Endothelial cell of umbilical vein (primary cell): ENCODE results near the gene RACGAP1. TPM values are rescaled to one million over a fixed set of nuclear protein-coding genes. Genes with fewer than 3 reads are reported as not detected.
A peak's percentile ranks its signal among the peaks of the same experiment; 100 is the strongest.

Source experiments
- BruUV-seq: library from RNA; stranded (reverse); fragments of 400-500 nt; replicated peaks from 2 replicates; lab custom pipeline; 2021; lab: Mats Ljungman, UMichigan
- CTCF ChIA-PET: fragments of 300-600, 350-600 bp; sonication (Branson Sonifier 250); formaldehyde crosslinking; loops from one replicate; lab custom pipeline; 2021; ENCODE audit warnings: antibody characterized with exemption, inconsistent platforms; lab: Charles Lee
- POLR2A ChIA-PET: fragments of 300-600, 350-600 bp; sonication (Branson Sonifier 250); formaldehyde crosslinking; loops from one replicate; lab custom pipeline; 2021; ENCODE audit warnings: antibody characterized with exemption, inconsistent platforms; lab: Charles Lee
- DNase-seq: peaks from one replicate; pipeline ENCODE4 v3.0.0-alpha.2; 2011; ENCODE audit warnings: low read depth, low spot score
- FAIRE-seq: peaks from 2 replicates; lab custom pipeline; 2011; peaks lifted over from hg19 to GRCh38; lab: Jason Lieb, UNC
- H2AFZ ChIP-seq: 2 replicates; pipeline ENCODE4 v1.6.0; 2012; ENCODE audit warnings: low read depth, low read length, control low read depth, inconsistent platforms
- H3K27ac ChIP-seq: 2 replicates; pipeline ENCODE4 v1.5.1; 2011; ENCODE audit warnings: low read depth, mild to moderate bottlenecking, control low read depth, low read length, moderate library complexity; ENCODE audit not compliant: insufficient read depth
- H3K27me3 ChIP-seq, 2 experiments: 2 replicates each; pipeline versions ENCODE4 v1.6.0 to v1.6.1; 2011; ENCODE audit warnings: low read length in 2 of 2, mixed read lengths in 1 of 2; ENCODE audit not compliant: control insufficient read depth in 2 of 2, insufficient read depth in 2 of 2
- H3K36me3 ChIP-seq, 2 experiments: 2 replicates in 1 of 2; 3 replicates in 1 of 2; pipeline ENCODE4 v1.5.1; 2011; ENCODE audit warnings: low read length in 2 of 2, mild to moderate bottlenecking in 1 of 2, moderate library complexity in 1 of 2; ENCODE audit not compliant: control insufficient read depth in 2 of 2, insufficient read depth in 2 of 2; ENCODE audit errors: extremely low read depth in 1 of 2
- H3K4me1 ChIP-seq: 3 replicates; pipeline ENCODE4 v1.5.1; 2011; ENCODE audit warnings: mild to moderate bottlenecking, low read length; ENCODE audit not compliant: control insufficient read depth, insufficient read depth; ENCODE audit errors: extremely low read depth
- H3K4me2 ChIP-seq: 2 replicates; pipeline ENCODE4 v1.6.1; 2011; ENCODE audit warnings: low read length, control low read depth, mixed read lengths; ENCODE audit not compliant: insufficient read depth
- H3K4me3 ChIP-seq, 3 experiments: fragments of 200-600 bp in 1 of 3; sonication (generic), shearing (Covaris generic) in 1 of 3; replicated peaks in 1 of 3; 2 replicates each; pipeline ENCODE4 v1.5.1; 2011 to 2016; ENCODE audit warnings: control low read depth in 3 of 3, low read length in 3 of 3, mild to moderate bottlenecking in 2 of 3, inconsistent platforms in 1 of 3, low read depth in 1 of 3, moderate library complexity in 1 of 3; ENCODE audit not compliant: insufficient read depth in 1 of 3
- H3K79me2 ChIP-seq: 2 replicates; pipeline ENCODE4 v1.6.0; 2012; ENCODE audit warnings: low read length, inconsistent platforms; ENCODE audit not compliant: control insufficient read depth, insufficient read depth
- H3K9ac ChIP-seq: replicated peaks from 2 replicates; pipeline ENCODE3; 2011; ENCODE audit warnings: low read length, control low read depth; ENCODE audit not compliant: insufficient read depth; ENCODE audit errors: extremely low read depth
- H3K9me1 ChIP-seq: replicated peaks from 3 replicates; pipeline ENCODE4 v1.6.0; 2011; ENCODE audit warnings: mild to moderate bottlenecking, low read length; ENCODE audit not compliant: control insufficient read depth, insufficient read depth; ENCODE audit errors: extremely low read depth
- H3K9me3 ChIP-seq: replicated peaks from 2 replicates; pipeline ENCODE4 v1.5.1; 2012; ENCODE audit warnings: low read length, inconsistent platforms; ENCODE audit not compliant: control insufficient read depth, insufficient read depth
- H4K20me1 ChIP-seq: replicated peaks from 2 replicates; pipeline ENCODE3; 2011; ENCODE audit warnings: mild to moderate bottlenecking, low read length; ENCODE audit not compliant: control insufficient read depth, insufficient read depth; ENCODE audit errors: extremely low read depth
- CTCF ChIP-seq, 2 donors: IDR thresholded peaks; 1 replicate in 1 of 2; 2 replicates in 1 of 2; pipeline ENCODE4 v1.5.1; 2011; ENCODE audit warnings: low read length in 2 of 2, mild to moderate bottlenecking in 2 of 2, moderate library complexity in 2 of 2, control low read depth in 1 of 2, inconsistent platforms in 1 of 2, low read depth in 1 of 2; ENCODE audit not compliant: insufficient read depth in 1 of 2; ENCODE audit errors: extremely low read depth in 1 of 2
- EZH2 ChIP-seq: IDR thresholded peaks from 2 replicates; pipeline ENCODE4 v1.6.1; 2012; ENCODE audit warnings: borderline replicate concordance, low read depth, mild to moderate bottlenecking, moderate library complexity, low read length, inconsistent platforms; ENCODE audit not compliant: severe bottlenecking
- GATA2 ChIP-seq: IDR thresholded peaks from 2 replicates; pipeline ENCODE4 v1.7.0; 2011; ENCODE audit warnings: low read depth, mild to moderate bottlenecking, moderate library complexity, mixed read lengths, low read length; ENCODE audit not compliant: insufficient read length, insufficient read depth
- JUN ChIP-seq: IDR thresholded peaks from 2 replicates; pipeline ENCODE4 v1.6.1; 2011; ENCODE audit warnings: borderline replicate concordance, low read depth; ENCODE audit not compliant: insufficient read length, insufficient read depth
- MAX ChIP-seq: IDR thresholded peaks from 2 replicates; pipeline ENCODE4 v1.6.1; 2011; ENCODE audit not compliant: insufficient read depth, insufficient read length
- MYC ChIP-seq: IDR thresholded peaks from one replicate; pipeline ENCODE4 v1.6.1; 2011; ENCODE audit warnings: mild to moderate bottlenecking, low read depth, low read length
- dilution Hi-C: fragments of 300-500 bp; cut with MboI; formaldehyde crosslinking; loops from one replicate; pipeline ENCODE4 v1.15.0; 2019; ENCODE audit warnings: low sequenced_read_pairs; ENCODE audit not compliant: extremely low pct_ligation_motif_present
- intact Hi-C: fragments of 100-400 bp; cut with micrococcal nuclease; formaldehyde crosslinking; loops from one replicate; pipeline ENCODE4 v1.10.0; 2022
- polyA plus RNA-seq, 4 experiments: library from polyadenylated mRNA; depleted of rRNA in 3 of 4; stranded (reverse) in 3 of 4; unstranded in 1 of 4; fragments of >200 nt; gene quantifications; 2 replicates each; pipeline versions ENCODE4 v1.2.1 to v1.2.3, GENCODE V29; 2011 to 2012; ENCODE audit warnings: missing spikeins in 1 of 4
- total RNA-seq: library from RNA; stranded (reverse); gene quantifications from 2 replicates; pipeline ENCODE4 v1.2.3, GENCODE V29; 2021

RACGAP1 gene
- total and polyA plus RNA-seq, 2 donors (not counting 3 experiments of a cell fraction or from before 2014, with no cell fraction given) = 16.5 to 56.3 TPM

GRCh38 chr12:50043854-50044253, 18.6 kb upstream of the RACGAP1 start:
- Histone ChIP-seq H3K9ac (no peak overlapping the region), H3K9me3 (no peaks in the 10 kb centered on the region), H3K27me3 (peaks cover 7 to 10% of the 10 kb centered on the region in 2 experiments), H3K4me3 (no peak overlapping the region), H3K36me3 (no peaks in the 10 kb centered on the region), H3K27ac (no peak overlapping the region), H3K9me1 (no peaks in the 10 kb centered on the region), H3K79me2 (no peaks in the 10 kb centered on the region), H3K4me2 (no peak overlapping the region), H2AFZ (no peak overlapping the region), H4K20me1 (no peaks in the 10 kb centered on the region), H3K4me1 (no peaks in the 10 kb centered on the region)
- ChIA-PET POLR2A (no interaction called here), CTCF (interaction anchor here (1.1 to 3.4 kb wide), 3 partner anchors 12 to 132 kb away, joined by 3 to 15 read pairs (median 5); no protein-coding TSS in a partner anchor)
- dilution Hi-C loops (no loop called here), intact Hi-C loops (no loop called here)
- DNase-seq (no peak), FAIRE-seq (peak; percentile 40)
- TF ChIP-seq CTCF (IDR thresholded peaks at IDR 0.05; ENCODE audit: extremely low read depth in 1 of 2, insufficient read depth in 1 of 2, low read depth in 1 of 2, low read length in 2 of 2) = no peak
- TF ChIP-seq MYC = no peak
- no peak for TF ChIP-seq GATA2
- TF ChIP-seq MAX = no peak
- TF ChIP-seq EZH2 = no peak
- TF ChIP-seq JUN = no peak
- no TSS peak for BruUV-seq
